RWPE2 (cell line): ENCODE data around the gene ENTPD6.

Experiments used
- ATAC-seq: fragments of 200-7000 bp; cut with Tn5 transposase; 3 replicates; pipeline ENCODE4 v1.9.1; 2021; ENCODE audit warnings: low read depth
- DNase-seq: peaks from one replicate; pipeline ENCODE4 v3.0.0-alpha.2; 2020; ENCODE audit warnings: low spot score
- H3K27ac ChIP-seq: fragments of 450-650 bp; 2 replicates; pipeline ENCODE4 v1.5.1; 2017; ENCODE audit warnings: mild to moderate bottlenecking; ENCODE audit not compliant: poor library complexity, severe bottlenecking
- H3K27me3 ChIP-seq: fragments of 250-450 bp; sonication (Bioruptor Pico); 2 replicates; pipeline ENCODE4 v1.5.1; 2021; ENCODE audit warnings: mild to moderate bottlenecking, moderate library complexity; ENCODE audit not compliant: insufficient read depth, poor library complexity, severe bottlenecking
- H3K36me3 ChIP-seq: fragments of 250-450 bp; sonication (Bioruptor Pico); 2 replicates; pipeline ENCODE4 v1.5.1; 2020; ENCODE audit warnings: low read depth, mild to moderate bottlenecking, moderate library complexity
- H3K4me1 ChIP-seq: fragments of 250-450 bp; sonication (Bioruptor Pico); 2 replicates; pipeline ENCODE4 v1.5.1; 2021; ENCODE audit warnings: mild to moderate bottlenecking, moderate library complexity; ENCODE audit not compliant: insufficient read depth, poor library complexity, severe bottlenecking
- H3K4me3 ChIP-seq: fragments of 250-450 bp; sonication (Bioruptor Pico); 2 replicates; pipeline ENCODE4 v1.5.1; 2021; ENCODE audit warnings: mild to moderate bottlenecking, moderate library complexity; ENCODE audit not compliant: severe bottlenecking
- H3K9me3 ChIP-seq: fragments of 250-450 bp; sonication (Bioruptor Pico); 2 replicates; pipeline ENCODE4 v1.5.1; 2021; ENCODE audit warnings: mild to moderate bottlenecking, moderate library complexity; ENCODE audit not compliant: severe bottlenecking
- CTCF ChIP-seq: fragments of 450-650 bp; IDR thresholded peaks from one replicate; pipeline ENCODE4 v1.5.1; 2017; ENCODE audit warnings: mild to moderate bottlenecking, moderate library complexity; ENCODE audit not compliant: poor library complexity, severe bottlenecking

ENTPD6 gene

GRCh38 chr20:25220021-25220730 lies 24.7 kb downstream of the ENTPD6 start:
- Histone ChIP-seq H3K4me3 (no peak overlapping the region), H3K27me3 (no peaks in the 10 kb centered on the region), H3K9me3 (no peaks in the 10 kb centered on the region), H3K4me1 (peaks cover 16% of the 10 kb centered on the region), H3K36me3 (peaks cover 37% of the 10 kb centered on the region), H3K27ac (no peak overlapping the region)
- ATAC-seq (no peak), DNase-seq (no peak)
- TF ChIP-seq CTCF, result peak; percentile 21

- ATAC-seq, result no peak
- Histone ChIP-seq H3K36me3 (peaks cover 34% of the 10 kb centered on the region), H3K27ac (peak overlapping the region; percentile 7)
Observed at GRCh38 chr20:25220810-25221591, 25.5 kb downstream of the ENTPD6 start.

GRCh38 chr20:25221592-25222460 lies 26.3 kb downstream of the ENTPD6 start:
- DNase-seq (no peak), ATAC-seq (no peak)
- peaks cover 18% of the 10 kb centered on the region for H3K4me1 ChIP-seq
- H3K36me3 ChIP-seq, result peaks cover 31% of the 10 kb centered on the region
- H3K27me3 ChIP-seq, result no peaks in the 10 kb centered on the region
- no peaks in the 10 kb centered on the region for H3K9me3 ChIP-seq
- H3K27ac ChIP-seq, result peak overlapping the region; percentile 83
- no peak overlapping the region for H3K4me3 ChIP-seq
- no peak for TF ChIP-seq CTCF

More at GRCh38 chr20:25220810-25221591, 25.5 kb downstream of the ENTPD6 start:
- Histone ChIP-seq H3K27me3 (no peaks in the 10 kb centered on the region), H3K4me3 (no peak overlapping the region), H3K4me1 (peaks cover 16% of the 10 kb centered on the region), H3K9me3 (no peaks in the 10 kb centered on the region)
- TF ChIP-seq CTCF, result no peak
- DNase-seq, result no peak

GRCh38 chr20:25222461-25223178 lies 27.1 kb downstream of the ENTPD6 start:
- Histone ChIP-seq H3K36me3 (peaks cover 26% of the 10 kb centered on the region), H3K9me3 (no peaks in the 10 kb centered on the region), H3K4me1 (peaks cover 26% of the 10 kb centered on the region), H3K4me3 (no peak overlapping the region), H3K27me3 (no peaks in the 10 kb centered on the region), H3K27ac (peak overlapping the region; percentile 83)
- no peak for TF ChIP-seq CTCF
- no peak for DNase-seq
- ATAC-seq, result no peak
